Activated CD4-positive, alpha-beta T cell treated with anti-CD3 and anti-CD28 coated beads, Interleukin-2, amount 50 U/mL, for 16 hours (primary cell): ENCODE results near the gene FAM234A.
"Not testable (repeated sequence)": the region's sequence is repeated elsewhere in the genome, so short reads cannot be mapped to it uniquely, and the experiment has no call there.

ENCODE experiments used
- DNase-seq: peaks from one replicate; pipeline ENCODE4 v3.0.0-alpha.2; 2020

Gene FAM234A

GRCh38 chr16:239948-240277 is 5.3 kb downstream of the FAM234A start:
- DNase-seq = no peak

- no peak for DNase-seq
Measured at GRCh38 chr16:240559-240958, 5.9 kb downstream of the FAM234A start.

GRCh38 chr16:242281-242680 is 7.7 kb downstream of the FAM234A start:
- no peak for DNase-seq

- no peak for DNase-seq
Measured at GRCh38 chr16:243348-243747, 8.7 kb downstream of the FAM234A start.

GRCh38 chr16:245105-245504 is 10.5 kb downstream of the FAM234A start:
- no peak for DNase-seq

GRCh38 chr16:247027-247426 is 12.4 kb downstream of the FAM234A start:
- no peak for DNase-seq

- no peak for DNase-seq
Measured at GRCh38 chr16:249431-249830, 14.8 kb downstream of the FAM234A start.

GRCh38 chr16:252366-253337 is 18.0 kb downstream of the FAM234A start:
- peak; percentile 52 for DNase-seq

- no peak for DNase-seq
Measured at GRCh38 chr16:253833-254232, 19.2 kb downstream of the FAM234A start.

- DNase-seq = no peak
Measured at GRCh38 chr16:254461-254860, 19.8 kb downstream of the FAM234A start.

- DNase-seq = no peak
Measured at GRCh38 chr16:255183-255582, 20.6 kb downstream of the FAM234A start.

GRCh38 chr16:258091-258490 is 23.5 kb downstream of the FAM234A start:
- not testable (repeated sequence) for DNase-seq

- no peak for DNase-seq
Measured at GRCh38 chr16:259226-259625, 24.6 kb downstream of the FAM234A start.

- no peak for DNase-seq
Measured at GRCh38 chr16:259814-260253, 25.2 kb downstream of the FAM234A start.

GRCh38 chr16:260326-260725 is 25.7 kb downstream of the FAM234A start:
- DNase-seq = no peak

- DNase-seq = no peak
Measured at GRCh38 chr16:261031-261691, 26.5 kb downstream of the FAM234A start.

- no peak for DNase-seq
Measured at GRCh38 chr16:262121-262745, 27.6 kb downstream of the FAM234A start.

GRCh38 chr16:263182-263774 is 28.7 kb downstream of the FAM234A start:
- no peak for DNase-seq

GRCh38 chr16:263944-264343 is 29.3 kb downstream of the FAM234A start:
- no peak for DNase-seq

GRCh38 chr16:264440-264951 is 29.9 kb downstream of the FAM234A start:
- no peak for DNase-seq

- no peak for DNase-seq
Measured at GRCh38 chr16:265002-265529, 30.4 kb downstream of the FAM234A start.

GRCh38 chr16:265711-266110 is 31.1 kb downstream of the FAM234A start:
- no peak for DNase-seq
